Vagina (tissue), 2 donors: ENCODE measurements around the gene SLC22A23.

Experiments
- POLR2A ChIP-seq, 2 donors: fragments of 450-650 bp; IDR thresholded peaks; one replicate each; pipeline ENCODE4 v1.6.1; 2017; ENCODE audit warnings: antibody characterized with exemption in 2 of 2, mild to moderate bottlenecking in 2 of 2, moderate library complexity in 2 of 2
- TF ChIP-seq, protein P1 (sequence below), 3 experiments: fragments of 450-650 bp in 2 of 3; fragments of 200-600 bp in 1 of 3; sonication (generic) in 1 of 3; IDR thresholded peaks; one replicate each; pipeline ENCODE4 v1.5.1; 2017 to 2019; ENCODE audit warnings: antibody characterized with exemption in 3 of 3, mild to moderate bottlenecking in 2 of 3, moderate library complexity in 2 of 3

DNA sequence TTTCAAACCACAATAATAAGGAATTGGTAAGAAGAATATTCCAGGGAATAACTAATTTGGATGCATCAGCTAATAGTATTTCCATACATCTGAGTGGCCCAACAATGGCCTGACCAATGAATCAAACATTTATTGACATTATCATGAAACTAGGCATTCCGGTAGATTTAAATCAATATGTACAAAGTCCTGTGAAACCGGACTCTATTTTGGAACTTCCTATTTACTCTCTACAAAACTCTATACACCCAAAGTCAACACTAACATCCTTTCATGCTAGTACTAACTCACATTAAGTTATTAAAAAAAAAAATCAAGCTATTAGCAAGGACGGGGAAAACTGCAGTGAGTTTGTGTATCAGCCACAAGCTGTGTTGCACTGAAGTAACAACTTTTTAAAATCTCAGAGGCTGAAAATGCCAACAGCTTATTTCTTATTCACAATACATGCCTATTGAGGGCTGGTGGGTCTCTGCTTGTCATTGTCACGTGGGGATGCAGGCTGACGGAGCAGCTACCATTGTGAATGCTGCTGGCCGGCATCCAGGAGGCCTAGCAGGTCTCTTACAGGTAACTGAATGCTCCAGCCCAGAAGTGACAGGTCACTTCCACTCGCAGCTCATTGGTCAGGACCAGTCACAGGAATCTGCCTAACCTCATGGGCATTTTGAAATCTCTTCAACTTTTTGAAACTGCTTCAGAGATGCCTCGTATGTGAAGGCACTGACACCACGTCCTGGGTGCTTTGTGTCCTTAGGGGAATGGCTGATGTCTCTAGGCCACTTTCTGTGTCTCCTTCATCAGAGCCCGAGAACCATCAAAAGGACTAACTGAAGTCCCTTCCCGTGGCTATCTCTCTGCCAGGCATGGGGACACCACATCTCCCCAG lies 76.3 kb downstream of the SLC22A23 start:
- TF ChIP-seq POLR2A (IDR thresholded peaks at IDR 0.05), result no peak
- TF ChIP-seq, protein P1, sequence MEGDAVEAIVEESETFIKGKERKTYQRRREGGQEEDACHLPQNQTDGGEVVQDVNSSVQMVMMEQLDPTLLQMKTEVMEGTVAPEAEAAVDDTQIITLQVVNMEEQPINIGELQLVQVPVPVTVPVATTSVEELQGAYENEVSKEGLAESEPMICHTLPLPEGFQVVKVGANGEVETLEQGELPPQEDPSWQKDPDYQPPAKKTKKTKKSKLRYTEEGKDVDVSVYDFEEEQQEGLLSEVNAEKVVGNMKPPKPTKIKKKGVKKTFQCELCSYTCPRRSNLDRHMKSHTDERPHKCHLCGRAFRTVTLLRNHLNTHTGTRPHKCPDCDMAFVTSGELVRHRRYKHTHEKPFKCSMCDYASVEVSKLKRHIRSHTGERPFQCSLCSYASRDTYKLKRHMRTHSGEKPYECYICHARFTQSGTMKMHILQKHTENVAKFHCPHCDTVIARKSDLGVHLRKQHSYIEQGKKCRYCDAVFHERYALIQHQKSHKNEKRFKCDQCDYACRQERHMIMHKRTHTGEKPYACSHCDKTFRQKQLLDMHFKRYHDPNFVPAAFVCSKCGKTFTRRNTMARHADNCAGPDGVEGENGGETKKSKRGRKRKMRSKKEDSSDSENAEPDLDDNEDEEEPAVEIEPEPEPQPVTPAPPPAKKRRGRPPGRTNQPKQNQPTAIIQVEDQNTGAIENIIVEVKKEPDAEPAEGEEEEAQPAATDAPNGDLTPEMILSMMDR (IDR thresholded peaks at IDR 0.05), result no peak
